ENCODE data around the gene ZNF768.

DNA sequence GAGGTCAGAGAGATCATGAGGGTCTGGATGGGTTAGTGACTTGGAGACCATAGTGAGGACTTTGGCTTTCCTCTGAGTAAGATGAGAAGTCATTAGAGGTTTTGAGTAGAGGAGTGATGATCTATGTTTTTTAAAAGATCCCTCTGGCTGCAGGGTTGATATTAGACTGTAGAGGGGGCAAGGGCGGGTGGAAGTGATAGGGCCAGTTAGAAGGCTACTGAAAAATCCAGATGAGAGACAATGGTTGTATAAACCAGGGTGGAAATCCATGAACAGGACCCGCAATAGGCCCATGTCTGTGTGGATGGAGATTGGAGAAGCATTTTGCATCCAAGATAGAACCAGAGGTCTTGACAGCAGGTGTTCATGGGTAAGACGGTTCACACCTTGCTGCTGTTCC, 44.0 kb downstream of the ZNF768 start:
- TF ChIP-seq, protein P1, sequence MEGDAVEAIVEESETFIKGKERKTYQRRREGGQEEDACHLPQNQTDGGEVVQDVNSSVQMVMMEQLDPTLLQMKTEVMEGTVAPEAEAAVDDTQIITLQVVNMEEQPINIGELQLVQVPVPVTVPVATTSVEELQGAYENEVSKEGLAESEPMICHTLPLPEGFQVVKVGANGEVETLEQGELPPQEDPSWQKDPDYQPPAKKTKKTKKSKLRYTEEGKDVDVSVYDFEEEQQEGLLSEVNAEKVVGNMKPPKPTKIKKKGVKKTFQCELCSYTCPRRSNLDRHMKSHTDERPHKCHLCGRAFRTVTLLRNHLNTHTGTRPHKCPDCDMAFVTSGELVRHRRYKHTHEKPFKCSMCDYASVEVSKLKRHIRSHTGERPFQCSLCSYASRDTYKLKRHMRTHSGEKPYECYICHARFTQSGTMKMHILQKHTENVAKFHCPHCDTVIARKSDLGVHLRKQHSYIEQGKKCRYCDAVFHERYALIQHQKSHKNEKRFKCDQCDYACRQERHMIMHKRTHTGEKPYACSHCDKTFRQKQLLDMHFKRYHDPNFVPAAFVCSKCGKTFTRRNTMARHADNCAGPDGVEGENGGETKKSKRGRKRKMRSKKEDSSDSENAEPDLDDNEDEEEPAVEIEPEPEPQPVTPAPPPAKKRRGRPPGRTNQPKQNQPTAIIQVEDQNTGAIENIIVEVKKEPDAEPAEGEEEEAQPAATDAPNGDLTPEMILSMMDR (IDR thresholded peaks at IDR 0.05) = peak; percentile 29
- no peak for TF ChIP-seq EZH2 (IDR thresholded peaks at IDR 0.05; ENCODE audit: borderline replicate concordance, insufficient read depth, low read depth, low read length, poor library complexity, severe bottlenecking)
